Vagina (tissue), 2 donors: ENCODE data around the gene ANO1.

Experiments used
- CTCF ChIP-seq, 3 experiments: fragments of 450-650 bp in 2 of 3; fragments of 200-600 bp in 1 of 3; sonication (generic) in 1 of 3; IDR thresholded peaks; one replicate each; pipeline ENCODE4 v1.5.1; 2017 to 2019; ENCODE audit warnings: antibody characterized with exemption in 3 of 3, mild to moderate bottlenecking in 2 of 3, moderate library complexity in 2 of 3
- POLR2A ChIP-seq, 2 donors: fragments of 450-650 bp; IDR thresholded peaks; one replicate each; pipeline ENCODE4 v1.6.1; 2017; ENCODE audit warnings: antibody characterized with exemption in 2 of 2, mild to moderate bottlenecking in 2 of 2, moderate library complexity in 2 of 2
- POLR2AphosphoS5 ChIP-seq, 2 donors: sonication (generic); formaldehyde crosslinking; IDR thresholded peaks; one replicate each; pipeline ENCODE4 v1.9.0; 2017; ENCODE audit warnings: antibody characterized with exemption in 2 of 2, mild to moderate bottlenecking in 2 of 2, low read depth in 1 of 2; ENCODE audit not compliant: insufficient read depth in 1 of 2

- no peak for TF ChIP-seq CTCF (IDR thresholded peaks at IDR 0.05)
- TF ChIP-seq POLR2A (IDR thresholded peaks at IDR 0.05), result no peak
- TF ChIP-seq POLR2AphosphoS5 (IDR thresholded peaks at IDR 0.05; ENCODE audit: insufficient read depth in 1 of 2, low read depth in 1 of 2), result no peak
These were observed 44.4 kb upstream of the ANO1 start for GRCh38 chr11:70033711-70034070.
